Activated CD4-positive, alpha-beta T cell treated with anti-CD3 and anti-CD28 coated beads, Interleukin-2, amount 50 U/mL, for 1 hour (primary cell): ENCODE data around the gene VWA5A.

ENCODE experiments used
- DNase-seq: peaks from one replicate; pipeline ENCODE4 v3.0.0-alpha.2; 2020

Gene VWA5A

GRCh38 chr11:124170801-124171586, 55.7 kb downstream of the VWA5A start:
- no peak for DNase-seq

- DNase-seq, result no peak
Measured at GRCh38 chr11:124172101-124172500, 56.9 kb downstream of the VWA5A start.

- DNase-seq, result no peak
Measured at GRCh38 chr11:124172599-124172998, 57.3 kb downstream of the VWA5A start.

GRCh38 chr11:124174001-124174583, 58.8 kb downstream of the VWA5A start:
- DNase-seq, result no peak

GRCh38 chr11:124176925-124177715, 61.9 kb downstream of the VWA5A start:
- DNase-seq, result no peak

GRCh38 chr11:124179310-124179709, 64.1 kb downstream of the VWA5A start:
- no peak for DNase-seq

GRCh38 chr11:124183068-124183467, 67.8 kb downstream of the VWA5A start, which contains the start of gene OR10D3:
Gene OR10D3 (plus strand): TSS chr11:124183345. CDS start chr11:124185270, 1,925 bp downstream.
- DNase-seq, result no peak

GRCh38 chr11:124190298-124191139, 75.3 kb downstream of the VWA5A start:
- DNase-seq, result no peak

GRCh38 chr11:124193221-124194010, 78.2 kb downstream of the VWA5A start:
- DNase-seq, result no peak

GRCh38 chr11:124194293-124195188, 79.3 kb downstream of the VWA5A start:
- no peak for DNase-seq

GRCh38 chr11:124195189-124195734, 80.0 kb downstream of the VWA5A start:
- peak; percentile 13 for DNase-seq
